ENCODE measurements around the gene ICAM1.
A peak's percentile ranks its signal among the peaks of the same experiment; 100 is the strongest.

The ICAM1 gene

DNA sequence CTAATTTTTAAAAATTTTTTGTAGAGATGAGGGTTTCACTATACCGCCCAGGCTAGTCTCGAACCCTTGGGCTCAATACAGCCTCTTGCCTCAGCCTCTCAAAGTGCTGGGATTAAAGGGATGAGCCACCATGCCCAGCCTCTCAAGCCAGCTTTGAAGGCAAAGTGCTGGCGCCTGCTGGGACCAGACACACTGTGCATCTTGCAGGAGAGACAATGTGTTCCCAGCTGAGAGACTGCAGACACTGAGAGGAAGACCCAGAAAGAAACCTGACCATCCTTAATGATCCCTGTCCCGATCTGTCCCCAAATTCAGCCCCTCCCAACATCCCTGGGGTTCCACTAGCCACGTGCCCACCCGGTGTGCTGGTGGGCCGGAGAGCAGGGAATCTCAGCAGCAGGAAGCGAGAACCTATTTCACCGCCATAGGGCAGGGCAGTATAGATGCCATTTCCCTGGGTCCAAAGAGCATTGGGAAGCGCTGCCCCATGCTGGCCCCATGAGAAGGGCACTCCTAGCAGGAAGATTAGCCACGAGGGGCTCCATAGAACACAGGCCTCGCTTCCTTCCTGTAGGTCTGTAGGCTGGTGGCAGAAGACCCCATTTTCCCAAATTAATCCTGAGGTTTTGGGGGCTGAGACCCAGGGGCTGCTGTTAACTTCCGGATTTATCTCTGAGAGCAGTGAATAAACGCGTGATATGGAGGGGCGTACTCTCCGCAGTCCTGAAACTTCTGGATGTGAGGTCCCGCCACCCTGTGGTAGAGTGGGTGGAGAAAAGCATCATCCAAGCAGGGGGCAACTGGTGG lies 61.4 kb downstream of the ICAM1 start:
- Mint-ChIP-seq H3K27ac (peak overlapping the region; percentile 95 to 96 (median 96)), H3K27me3 (ENCODE audit: low read depth) (no peaks in the 10 kb centered on the region), H3K9me3 (no peaks in the 10 kb centered on the region), H3K4me3 (peak overlapping the region; percentile 95 to 99 (median 97)), H3K4me1 (peaks cover 25% of the 10 kb centered on the region), H3K36me3 (ENCODE audit: low read depth) (peaks cover 16% of the 10 kb centered on the region)
- TF ChIP-seq, protein P1, sequence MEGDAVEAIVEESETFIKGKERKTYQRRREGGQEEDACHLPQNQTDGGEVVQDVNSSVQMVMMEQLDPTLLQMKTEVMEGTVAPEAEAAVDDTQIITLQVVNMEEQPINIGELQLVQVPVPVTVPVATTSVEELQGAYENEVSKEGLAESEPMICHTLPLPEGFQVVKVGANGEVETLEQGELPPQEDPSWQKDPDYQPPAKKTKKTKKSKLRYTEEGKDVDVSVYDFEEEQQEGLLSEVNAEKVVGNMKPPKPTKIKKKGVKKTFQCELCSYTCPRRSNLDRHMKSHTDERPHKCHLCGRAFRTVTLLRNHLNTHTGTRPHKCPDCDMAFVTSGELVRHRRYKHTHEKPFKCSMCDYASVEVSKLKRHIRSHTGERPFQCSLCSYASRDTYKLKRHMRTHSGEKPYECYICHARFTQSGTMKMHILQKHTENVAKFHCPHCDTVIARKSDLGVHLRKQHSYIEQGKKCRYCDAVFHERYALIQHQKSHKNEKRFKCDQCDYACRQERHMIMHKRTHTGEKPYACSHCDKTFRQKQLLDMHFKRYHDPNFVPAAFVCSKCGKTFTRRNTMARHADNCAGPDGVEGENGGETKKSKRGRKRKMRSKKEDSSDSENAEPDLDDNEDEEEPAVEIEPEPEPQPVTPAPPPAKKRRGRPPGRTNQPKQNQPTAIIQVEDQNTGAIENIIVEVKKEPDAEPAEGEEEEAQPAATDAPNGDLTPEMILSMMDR (IDR thresholded peaks at IDR 0.05; ENCODE audit: unreplicated experiment in 3 of 3), result no peak

DNA sequence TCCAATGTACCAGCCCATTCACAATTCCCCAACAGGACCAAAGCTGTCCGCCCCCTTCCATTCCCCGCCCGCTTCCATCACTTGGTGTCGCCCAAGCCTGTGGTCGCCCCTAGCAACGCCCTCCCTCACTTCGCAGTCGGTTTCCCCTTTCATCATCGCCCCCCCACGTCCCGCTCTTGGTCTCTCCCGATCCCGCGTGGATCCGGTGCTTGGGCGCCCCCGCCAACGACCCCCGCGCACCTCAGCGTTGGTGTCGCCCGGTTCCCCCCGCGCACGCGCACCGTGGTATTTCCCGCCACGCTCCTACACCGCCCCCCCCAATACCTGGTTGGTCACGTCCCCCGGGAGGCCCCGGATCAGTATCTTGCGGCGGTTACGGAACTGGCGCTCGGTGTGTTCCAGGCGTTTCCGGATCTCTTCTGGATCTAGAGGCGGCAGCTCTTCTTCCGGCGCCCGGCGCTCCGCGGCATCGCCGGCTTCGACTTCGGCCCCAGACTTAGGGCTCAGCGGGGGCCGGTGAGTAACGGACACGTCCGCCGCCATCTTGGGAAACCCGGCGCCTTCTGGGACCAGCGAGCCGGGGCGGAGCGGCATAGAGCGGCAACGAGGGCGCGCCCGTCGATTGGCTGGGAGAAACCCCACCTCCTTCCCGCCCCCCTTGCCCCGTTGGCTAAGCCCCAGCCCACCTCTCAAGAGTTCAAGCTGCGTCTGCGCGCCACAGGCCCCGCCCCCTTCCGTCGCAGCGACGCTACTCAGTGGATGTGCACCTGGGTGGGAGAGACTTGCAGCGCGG lies 62.2 kb downstream of the ICAM1 start, which contains the start of gene RAVER1:
Gene RAVER1, minus strand, starts transcription at position 565 of the 793 bp plus-strand sequence. Its CDS starts 22 bp downstream, at position 543.
- Mint-ChIP-seq H3K27me3 (ENCODE audit: low read depth) (no peaks in the 10 kb centered on the region), H3K4me3 (peak within 1 kb of the TSS; percentile 95 to 99 (median 97)), H3K9me3 (no peaks in the 10 kb centered on the region), H3K4me1 (peaks cover 25% of the 10 kb centered on the region), H3K27ac (peak within 1 kb of the TSS; percentile 95 to 96 (median 96)), H3K36me3 (ENCODE audit: low read depth) (peaks cover 11% of the 10 kb centered on the region)
- TF ChIP-seq, protein P1 (IDR thresholded peaks at IDR 0.05; ENCODE audit: unreplicated experiment in 3 of 3), result no peak

GRCh38 chr19:10333758-10334587 lies 63.1 kb downstream of the ICAM1 start:
- TF ChIP-seq, protein P1 (IDR thresholded peaks at IDR 0.05; ENCODE audit: unreplicated experiment in 3 of 3), result no peak
- H3K27me3 Mint-ChIP-seq (ENCODE audit: low read depth), result peaks cover 4% of the 10 kb centered on the region

GRCh38 chr19:10334588-10335351 lies 63.9 kb downstream of the ICAM1 start:
- TF ChIP-seq, protein P1 (IDR thresholded peaks at IDR 0.05; ENCODE audit: unreplicated experiment in 3 of 3), result no peak
- Mint-ChIP-seq H3K9me3 (no peaks in the 10 kb centered on the region), H3K27ac (peak overlapping the region in 2 of 3 experiments; percentile 79 to 88), H3K4me3 (peak overlapping the region; percentile 95 to 99 (median 97)), H3K27me3 (ENCODE audit: low read depth) (peaks cover 8% of the 10 kb centered on the region), H3K4me1 (peaks cover 25% of the 10 kb centered on the region), H3K36me3 (ENCODE audit: low read depth) (peaks cover 8% of the 10 kb centered on the region)

More at GRCh38 chr19:10333758-10334587, 63.1 kb downstream of the ICAM1 start:
- peak overlapping the region; percentile 95 to 99 (median 97) for H3K4me3 Mint-ChIP-seq
- H3K4me1 Mint-ChIP-seq, result peaks cover 25% of the 10 kb centered on the region
- peak overlapping the region; percentile 95 to 96 (median 96) for H3K27ac Mint-ChIP-seq
- H3K9me3 Mint-ChIP-seq, result no peaks in the 10 kb centered on the region
- peaks cover 11% of the 10 kb centered on the region for H3K36me3 Mint-ChIP-seq (ENCODE audit: low read depth)
